ENCODE data around the gene OR13C2. TPM values are rescaled to one million over a fixed set of nuclear protein-coding genes. Genes with fewer than 3 reads are reported as not detected.
"Not testable (repeated sequence)": the region's sequence is repeated elsewhere in the genome, so short reads cannot be mapped to it uniquely, and the experiment has no call there.

OR13C2 gene
- total RNA-seq, 1 experiment from 2014 or later = not detected

DNA sequence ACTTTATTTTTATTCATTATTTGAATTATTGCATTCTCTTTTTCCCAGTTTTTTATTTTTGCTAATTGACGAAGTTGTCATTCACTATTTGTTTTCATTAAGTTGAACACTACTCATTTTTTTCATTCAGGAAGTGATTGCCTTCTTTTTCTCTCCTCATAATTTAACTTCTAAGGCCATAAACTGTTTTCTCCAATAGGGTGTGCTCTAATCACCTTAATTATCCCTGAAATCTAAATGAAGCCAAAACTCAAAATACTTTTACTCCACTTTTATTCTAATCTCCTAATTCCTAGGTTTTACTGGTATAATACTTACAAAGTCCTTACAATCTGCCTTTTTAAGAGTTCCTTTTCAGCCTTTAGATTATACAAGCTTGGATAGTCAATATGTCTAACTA lies 2.9 kb upstream of the OR13C2 start:
- Histone ChIP-seq H3K27ac (ENCODE audit: low read length) (no peak overlapping the region), H3K4me3 (ENCODE audit: low read length) (no peak overlapping the region), H2AFZ (ENCODE audit: low read length) (no peak overlapping the region), H3K4me1 (ENCODE audit: insufficient read depth, low read length) (0 out of 2 replicates have a peak, but pooled peaks cover 6% of the 10 kb centered on the region), H4K20me1 (ENCODE audit: low read length) (no peaks in the 10 kb centered on the region), H3K9me2 (replicated peaks; ENCODE audit: low read length) (no peaks in the 10 kb centered on the region), H3K27me3 (ENCODE audit: low read length) (0 out of 2 replicates have a peak, but pooled peaks cover 5% of the 10 kb centered on the region), H3K4me2 (ENCODE audit: low read length) (no peak overlapping the region), H3K79me2 (ENCODE audit: low read length) (no peaks in the 10 kb centered on the region), H3K9ac (ENCODE audit: low read length) (no peak overlapping the region), H3F3A (ENCODE audit: low read length, unreplicated experiment) (no peaks in the 10 kb centered on the region), H3K9me3 (ENCODE audit: low read length) (no peaks in the 10 kb centered on the region), H3K36me3 (ENCODE audit: low read depth, low read length) (no peaks in the 10 kb centered on the region)
- ChIA-PET POLR2A (ENCODE audit: unreplicated experiment) (no interaction called here), CTCF (no interaction called here)
- BruUV-seq (replicated peaks) = no TSS peak
- no peak for ATAC-seq
- TF ChIP-seq EZH2phosphoT487 (IDR thresholded peaks at IDR 0.05; ENCODE audit: borderline replicate concordance, low read length) (no peak), EZH2 (IDR thresholded peaks at IDR 0.05; ENCODE audit: low read length, unreplicated experiment) (no peak)
- TF ChIP-seq, protein P1, sequence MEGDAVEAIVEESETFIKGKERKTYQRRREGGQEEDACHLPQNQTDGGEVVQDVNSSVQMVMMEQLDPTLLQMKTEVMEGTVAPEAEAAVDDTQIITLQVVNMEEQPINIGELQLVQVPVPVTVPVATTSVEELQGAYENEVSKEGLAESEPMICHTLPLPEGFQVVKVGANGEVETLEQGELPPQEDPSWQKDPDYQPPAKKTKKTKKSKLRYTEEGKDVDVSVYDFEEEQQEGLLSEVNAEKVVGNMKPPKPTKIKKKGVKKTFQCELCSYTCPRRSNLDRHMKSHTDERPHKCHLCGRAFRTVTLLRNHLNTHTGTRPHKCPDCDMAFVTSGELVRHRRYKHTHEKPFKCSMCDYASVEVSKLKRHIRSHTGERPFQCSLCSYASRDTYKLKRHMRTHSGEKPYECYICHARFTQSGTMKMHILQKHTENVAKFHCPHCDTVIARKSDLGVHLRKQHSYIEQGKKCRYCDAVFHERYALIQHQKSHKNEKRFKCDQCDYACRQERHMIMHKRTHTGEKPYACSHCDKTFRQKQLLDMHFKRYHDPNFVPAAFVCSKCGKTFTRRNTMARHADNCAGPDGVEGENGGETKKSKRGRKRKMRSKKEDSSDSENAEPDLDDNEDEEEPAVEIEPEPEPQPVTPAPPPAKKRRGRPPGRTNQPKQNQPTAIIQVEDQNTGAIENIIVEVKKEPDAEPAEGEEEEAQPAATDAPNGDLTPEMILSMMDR (conservative IDR thresholded peaks at IDR 0.05; ENCODE audit: low read depth, low read length) = peak; percentile 48; the same call in 1 of the 2 replicates
- intact Hi-C loops (cut with micrococcal nuclease) = loop anchor here (1.0 to 5.0 kb wide), 3 partner anchors 74 to 135 kb away; no protein-coding TSS in a partner anchor
- DNase-seq = peak; percentile 13

DNA sequence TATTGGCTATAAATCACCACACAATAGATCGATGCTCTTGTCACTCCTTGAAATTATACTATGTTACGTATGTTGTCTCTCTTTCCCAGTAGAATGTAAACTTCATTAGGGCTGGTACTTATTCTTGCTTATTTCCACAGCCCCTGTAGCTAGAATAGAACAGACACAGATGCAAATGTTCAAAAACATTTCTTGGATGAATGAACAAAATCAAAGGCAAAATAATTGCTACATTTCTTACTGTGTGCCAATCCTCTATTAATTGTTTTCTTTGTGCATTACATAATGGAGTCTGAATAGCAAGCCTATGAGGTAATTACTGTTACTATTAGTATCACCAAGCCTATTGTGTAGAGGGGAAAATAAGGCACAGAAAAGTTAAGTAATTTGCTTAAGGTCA lies 725 bp upstream of the OR13C2 start:
- Histone ChIP-seq H3K27ac (ENCODE audit: low read length) (no peak overlapping the region), H3K4me1 (ENCODE audit: insufficient read depth, low read length) (no peaks in the 10 kb centered on the region), H3K79me2 (ENCODE audit: low read length) (no peaks in the 10 kb centered on the region), H3K36me3 (ENCODE audit: low read depth, low read length) (no peaks in the 10 kb centered on the region), H3K4me2 (ENCODE audit: low read length) (no peak overlapping the region), H4K20me1 (ENCODE audit: low read length) (no peaks in the 10 kb centered on the region), H3F3A (ENCODE audit: low read length, unreplicated experiment) (no peaks in the 10 kb centered on the region), H3K9me2 (replicated peaks; ENCODE audit: low read length) (no peaks in the 10 kb centered on the region), H3K27me3 (ENCODE audit: low read length) (0 out of 2 replicates have a peak, but pooled peaks cover 5% of the 10 kb centered on the region), H3K9me3 (ENCODE audit: low read length) (no peaks in the 10 kb centered on the region), H3K4me3 (ENCODE audit: low read length) (no peak overlapping the region), H3K9ac (ENCODE audit: low read length) (no peak overlapping the region), H2AFZ (ENCODE audit: low read length) (no peak overlapping the region)
- ChIA-PET POLR2A (ENCODE audit: unreplicated experiment) (no interaction called here), CTCF (no interaction called here)
- no peak for TF ChIP-seq EZH2phosphoT487 (IDR thresholded peaks at IDR 0.05; ENCODE audit: borderline replicate concordance, low read length)
- TF ChIP-seq EZH2 (IDR thresholded peaks at IDR 0.05; ENCODE audit: low read length, unreplicated experiment) = no peak
- TF ChIP-seq, protein P1 (conservative IDR thresholded peaks at IDR 0.05; ENCODE audit: low read depth, low read length) = no peak
- no peak for ATAC-seq
- DNase-seq = no peak
- intact Hi-C loops (cut with micrococcal nuclease) = loop anchor here (5.0 kb wide), 1 partner anchor 109 kb away; no protein-coding TSS in a partner anchor
- BruUV-seq (replicated peaks) = no TSS peak

DNA sequence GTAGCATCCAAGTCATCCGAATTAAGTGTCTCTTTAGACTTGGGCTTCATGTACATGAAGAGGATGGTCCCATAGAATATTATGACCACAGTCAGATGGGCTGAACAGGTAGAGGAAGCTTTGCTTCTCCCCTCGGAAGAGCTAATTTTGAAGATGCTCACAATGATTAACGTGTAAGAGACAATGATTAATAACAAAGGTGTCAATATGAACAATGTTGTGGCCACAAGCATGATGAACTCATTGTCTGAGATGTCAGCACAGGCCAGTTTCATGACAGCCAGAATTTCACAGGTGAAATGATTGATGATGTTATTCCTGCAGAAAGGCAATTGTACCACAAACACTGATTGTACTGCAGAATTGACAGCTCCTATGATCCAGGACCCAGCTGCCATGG lies 626 bp downstream of the OR13C2 start:
- H3K27me3 ChIP-seq (ENCODE audit: low read length) = 0 out of 2 replicates have a peak, but pooled peaks cover 5% of the 10 kb centered on the region
- H3K4me1 ChIP-seq (ENCODE audit: insufficient read depth, low read length) = no peaks in the 10 kb centered on the region
- H2AFZ ChIP-seq (ENCODE audit: low read length) = no peak overlapping the region
- DNase-seq (no peak), ATAC-seq (no peak)
- no peaks in the 10 kb centered on the region for H4K20me1 ChIP-seq (ENCODE audit: low read length)
- no peaks in the 10 kb centered on the region for H3F3A ChIP-seq (ENCODE audit: low read length, unreplicated experiment)
- no peaks in the 10 kb centered on the region for H3K9me3 ChIP-seq (ENCODE audit: low read length)
- no peaks in the 10 kb centered on the region for H3K79me2 ChIP-seq (ENCODE audit: low read length)
- intact Hi-C loops (cut with micrococcal nuclease) = loop anchor here (5.0 kb wide), 1 partner anchor 108 kb away; no protein-coding TSS in a partner anchor
- TF ChIP-seq EZH2 (IDR thresholded peaks at IDR 0.05; ENCODE audit: low read length, unreplicated experiment) (no peak), EZH2phosphoT487 (IDR thresholded peaks at IDR 0.05; ENCODE audit: borderline replicate concordance, low read length) (no peak)
- TF ChIP-seq, protein P1 (conservative IDR thresholded peaks at IDR 0.05; ENCODE audit: low read depth, low read length) = no peak
- H3K9ac ChIP-seq (ENCODE audit: low read length) = no peak overlapping the region
- H3K4me2 ChIP-seq (ENCODE audit: low read length) = no peak overlapping the region
- POLR2A ChIA-PET (ENCODE audit: unreplicated experiment) = no interaction called here
- CTCF ChIA-PET = no interaction called here
- H3K27ac ChIP-seq (ENCODE audit: low read length) = no peak overlapping the region
- no peaks in the 10 kb centered on the region for H3K9me2 ChIP-seq (replicated peaks; ENCODE audit: low read length)
- no peak overlapping the region for H3K4me3 ChIP-seq (ENCODE audit: low read length)
- BruUV-seq (replicated peaks) = no TSS peak
- H3K36me3 ChIP-seq (ENCODE audit: low read depth, low read length) = no peaks in the 10 kb centered on the region

DNA sequence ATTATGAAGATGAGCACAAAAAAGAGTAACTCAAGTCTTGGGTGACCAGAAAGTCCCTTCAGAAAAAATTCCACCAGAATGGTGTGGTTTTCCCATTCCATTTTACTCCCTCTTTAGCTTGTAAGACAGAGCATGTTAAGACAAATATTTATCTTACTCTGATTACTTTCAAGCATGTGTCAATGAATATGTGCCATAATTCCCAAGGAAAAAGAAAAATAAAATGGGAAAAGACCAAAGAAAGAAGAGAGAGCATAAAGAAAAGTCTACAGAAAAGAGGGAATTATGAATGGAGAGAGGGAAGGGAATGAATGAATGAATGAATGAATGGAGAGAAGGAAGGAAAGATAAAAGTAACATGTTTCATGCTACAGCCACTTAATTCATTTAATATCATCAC lies 6.1 kb downstream of the OR13C2 start, which contains the start of gene OR13C5:
OR13C5 (minus strand) TSS at position 101 of the 400 bp plus-strand sequence; CDS start at position 101, 0 bp downstream.
- DNase-seq; CTCF ChIA-PET; H3K36me3 ChIP-seq (ENCODE audit: low read depth, low read length); H3K4me1 ChIP-seq (ENCODE audit: insufficient read depth, low read length); H3K9ac ChIP-seq (ENCODE audit: low read length); H3K27me3 ChIP-seq (ENCODE audit: low read length); H2AFZ ChIP-seq (ENCODE audit: low read length); H3K9me2 ChIP-seq (replicated peaks; ENCODE audit: low read length); H4K20me1 ChIP-seq (ENCODE audit: low read length); H3F3A ChIP-seq (ENCODE audit: low read length, unreplicated experiment); BruUV-seq (replicated peaks); ATAC-seq; H3K9me3 ChIP-seq (ENCODE audit: low read length); H3K4me2 ChIP-seq (ENCODE audit: low read length); intact Hi-C loops (cut with micrococcal nuclease); H3K79me2 ChIP-seq (ENCODE audit: low read length); H3K27ac ChIP-seq (ENCODE audit: low read length); H3K4me3 ChIP-seq (ENCODE audit: low read length); POLR2A ChIA-PET (ENCODE audit: unreplicated experiment): not testable (repeated sequence)

All from PC-3 (cell line).